ENCODE data around the gene UBTD2. TPM values are rescaled to one million over a fixed set of nuclear protein-coding genes. Genes with fewer than 3 reads are reported as not detected.

UBTD2 gene
- polyA plus RNA-seq, 1 donor (not counting 4 experiments of a cell fraction or from before 2014, with no cell fraction given), result 16.2 TPM

DNA sequence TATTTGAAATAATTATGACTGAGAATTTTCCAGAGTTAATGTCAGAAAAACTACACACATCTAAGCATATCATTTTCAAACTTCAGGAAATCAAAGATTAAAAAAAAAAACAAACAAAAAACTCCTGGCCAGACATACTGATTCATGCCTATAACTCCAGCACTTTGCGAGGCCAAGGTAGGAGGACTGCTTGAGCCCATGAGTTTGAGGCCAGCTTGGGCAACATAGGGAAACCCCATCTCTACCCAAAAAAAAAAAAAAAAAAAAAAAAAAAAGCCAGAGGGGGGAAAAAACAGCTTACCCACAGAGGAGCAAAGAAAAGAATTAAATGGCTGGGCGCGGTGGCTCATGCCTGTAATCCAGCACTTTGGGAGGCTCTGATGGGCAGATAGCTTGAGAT lies 67.2 kb downstream of the UBTD2 start:
- Histone ChIP-seq H3K27ac (ENCODE audit: control insufficient read depth, insufficient read depth, low read length) (no peak overlapping the region), H3K9ac (ENCODE audit: control insufficient read depth, extremely low read depth, insufficient read depth, low read length) (no peak overlapping the region), H4K20me1 (ENCODE audit: control insufficient read depth, extremely low read depth, insufficient read depth, low read length) (no peaks in the 10 kb centered on the region), H3K9me1 (ENCODE audit: control insufficient read depth, extremely low read depth, insufficient read depth, low read length) (no peaks in the 10 kb centered on the region), H3K36me3 (ENCODE audit: control insufficient read depth in 2 of 2, extremely low read depth in 1 of 2, insufficient read depth in 2 of 2, low read length in 2 of 2) (peaks cover 6 to 10% of the 10 kb centered on the region in 2 experiments), H2AFZ (ENCODE audit: control insufficient read depth, low read length) (no peak overlapping the region), H3K4me3 (ENCODE audit: control insufficient read depth in 2 of 3, extremely low read depth in 1 of 3, insufficient read depth in 2 of 3, low read depth in 1 of 3, low read length in 3 of 3) (no peak overlapping the region), H3K79me2 (ENCODE audit: control insufficient read depth, insufficient read depth, low read length) (peaks cover 17% of the 10 kb centered on the region), H3K27me3 (ENCODE audit: control insufficient read depth, extremely low read depth, insufficient read depth, low read length) (no peaks in the 10 kb centered on the region), H3K4me1 (ENCODE audit: control insufficient read depth, extremely low read depth, insufficient read depth, low read length) (no peaks in the 10 kb centered on the region), H3K4me2 (ENCODE audit: control insufficient read depth, extremely low read depth, insufficient read depth, low read depth, low read length) (no peak overlapping the region), H3K9me3 (ENCODE audit: control insufficient read depth, low read depth, low read length) (no peaks in the 10 kb centered on the region)
- FAIRE-seq, result no peak
- dilution Hi-C loops (cut with MboI; ENCODE audit: extremely low pct_ligation_motif_present, low sequenced_read_pairs), result no loop called here
- no peak for TF ChIP-seq EZH2 (IDR thresholded peaks at IDR 0.05; ENCODE audit: low read length)
- TF ChIP-seq, protein P1, sequence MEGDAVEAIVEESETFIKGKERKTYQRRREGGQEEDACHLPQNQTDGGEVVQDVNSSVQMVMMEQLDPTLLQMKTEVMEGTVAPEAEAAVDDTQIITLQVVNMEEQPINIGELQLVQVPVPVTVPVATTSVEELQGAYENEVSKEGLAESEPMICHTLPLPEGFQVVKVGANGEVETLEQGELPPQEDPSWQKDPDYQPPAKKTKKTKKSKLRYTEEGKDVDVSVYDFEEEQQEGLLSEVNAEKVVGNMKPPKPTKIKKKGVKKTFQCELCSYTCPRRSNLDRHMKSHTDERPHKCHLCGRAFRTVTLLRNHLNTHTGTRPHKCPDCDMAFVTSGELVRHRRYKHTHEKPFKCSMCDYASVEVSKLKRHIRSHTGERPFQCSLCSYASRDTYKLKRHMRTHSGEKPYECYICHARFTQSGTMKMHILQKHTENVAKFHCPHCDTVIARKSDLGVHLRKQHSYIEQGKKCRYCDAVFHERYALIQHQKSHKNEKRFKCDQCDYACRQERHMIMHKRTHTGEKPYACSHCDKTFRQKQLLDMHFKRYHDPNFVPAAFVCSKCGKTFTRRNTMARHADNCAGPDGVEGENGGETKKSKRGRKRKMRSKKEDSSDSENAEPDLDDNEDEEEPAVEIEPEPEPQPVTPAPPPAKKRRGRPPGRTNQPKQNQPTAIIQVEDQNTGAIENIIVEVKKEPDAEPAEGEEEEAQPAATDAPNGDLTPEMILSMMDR (optimal IDR thresholded peaks at IDR 0.05 in 1 of 3, IDR thresholded peaks at IDR 0.05 in 1 of 3, conservative IDR thresholded peaks at IDR 0.05 in 1 of 3; ENCODE audit: extremely low read depth in 1 of 3, insufficient read depth in 2 of 3, low read length in 3 of 3), result no peak
- no peak for DNase-seq (ENCODE audit: low read depth, low spot score)

DNA sequence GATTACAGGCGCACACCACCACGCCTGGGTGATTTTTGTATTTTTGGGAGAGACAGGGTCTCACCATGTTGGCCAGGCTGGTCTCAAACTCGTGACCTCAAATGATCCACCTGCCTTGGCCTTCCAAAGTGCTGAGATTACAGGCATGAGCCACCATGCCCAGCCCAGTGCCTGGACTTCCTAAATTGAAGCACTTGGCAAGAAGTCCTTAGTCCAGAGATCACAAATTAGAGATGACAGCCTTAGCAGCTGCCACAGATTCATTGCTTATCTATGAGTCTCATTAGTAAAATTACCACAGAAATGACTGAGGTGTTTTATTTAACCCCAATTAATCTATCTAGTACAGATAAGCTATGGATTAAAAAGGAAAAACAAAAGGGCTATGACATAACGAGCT lies 70.4 kb downstream of the UBTD2 start:
- no peak overlapping the region for H3K9ac ChIP-seq (ENCODE audit: control insufficient read depth, extremely low read depth, insufficient read depth, low read length)
- H3K9me1 ChIP-seq (ENCODE audit: control insufficient read depth, extremely low read depth, insufficient read depth, low read length), result no peaks in the 10 kb centered on the region
- H4K20me1 ChIP-seq (ENCODE audit: control insufficient read depth, extremely low read depth, insufficient read depth, low read length), result no peaks in the 10 kb centered on the region
- H2AFZ ChIP-seq (ENCODE audit: control insufficient read depth, low read length), result no peak overlapping the region
- H3K36me3 ChIP-seq (ENCODE audit: control insufficient read depth in 2 of 2, extremely low read depth in 1 of 2, insufficient read depth in 2 of 2, low read length in 2 of 2), result peaks cover 10 to 11% of the 10 kb centered on the region in 2 experiments
- H3K79me2 ChIP-seq (ENCODE audit: control insufficient read depth, insufficient read depth, low read length), result peaks cover 13% of the 10 kb centered on the region
- no peaks in the 10 kb centered on the region for H3K9me3 ChIP-seq (ENCODE audit: control insufficient read depth, low read depth, low read length)
- dilution Hi-C loops (cut with MboI; ENCODE audit: extremely low pct_ligation_motif_present, low sequenced_read_pairs), result no loop called here
- DNase-seq (ENCODE audit: low read depth, low spot score) (no peak), FAIRE-seq (no peak)
- no peak overlapping the region for H3K27ac ChIP-seq (ENCODE audit: control insufficient read depth, insufficient read depth, low read length)
- no peaks in the 10 kb centered on the region for H3K4me1 ChIP-seq (ENCODE audit: control insufficient read depth, extremely low read depth, insufficient read depth, low read length)
- H3K4me3 ChIP-seq (ENCODE audit: control insufficient read depth in 2 of 3, extremely low read depth in 1 of 3, insufficient read depth in 2 of 3, low read depth in 1 of 3, low read length in 3 of 3), result no peak overlapping the region
- TF ChIP-seq, protein P1 (optimal IDR thresholded peaks at IDR 0.05 in 1 of 3, IDR thresholded peaks at IDR 0.05 in 1 of 3, conservative IDR thresholded peaks at IDR 0.05 in 1 of 3; ENCODE audit: extremely low read depth in 1 of 3, insufficient read depth in 2 of 3, low read length in 3 of 3), result no peak
- TF ChIP-seq EZH2 (IDR thresholded peaks at IDR 0.05; ENCODE audit: low read length), result no peak
- no peak overlapping the region for H3K4me2 ChIP-seq (ENCODE audit: control insufficient read depth, extremely low read depth, insufficient read depth, low read depth, low read length)
- no peaks in the 10 kb centered on the region for H3K27me3 ChIP-seq (ENCODE audit: control insufficient read depth, extremely low read depth, insufficient read depth, low read length)

All from keratinocyte (primary cell).